Kidney tubule cell (primary cell): ENCODE measurements around the gene MXD3.
A peak's percentile ranks its signal among the peaks of the same experiment; 100 is the strongest.

ENCODE experiments used
- DNase-seq: peaks from one replicate; pipeline ENCODE4 v3.0.0-alpha.2; 2018; ENCODE audit warnings: low spot score

Gene MXD3

DNA sequence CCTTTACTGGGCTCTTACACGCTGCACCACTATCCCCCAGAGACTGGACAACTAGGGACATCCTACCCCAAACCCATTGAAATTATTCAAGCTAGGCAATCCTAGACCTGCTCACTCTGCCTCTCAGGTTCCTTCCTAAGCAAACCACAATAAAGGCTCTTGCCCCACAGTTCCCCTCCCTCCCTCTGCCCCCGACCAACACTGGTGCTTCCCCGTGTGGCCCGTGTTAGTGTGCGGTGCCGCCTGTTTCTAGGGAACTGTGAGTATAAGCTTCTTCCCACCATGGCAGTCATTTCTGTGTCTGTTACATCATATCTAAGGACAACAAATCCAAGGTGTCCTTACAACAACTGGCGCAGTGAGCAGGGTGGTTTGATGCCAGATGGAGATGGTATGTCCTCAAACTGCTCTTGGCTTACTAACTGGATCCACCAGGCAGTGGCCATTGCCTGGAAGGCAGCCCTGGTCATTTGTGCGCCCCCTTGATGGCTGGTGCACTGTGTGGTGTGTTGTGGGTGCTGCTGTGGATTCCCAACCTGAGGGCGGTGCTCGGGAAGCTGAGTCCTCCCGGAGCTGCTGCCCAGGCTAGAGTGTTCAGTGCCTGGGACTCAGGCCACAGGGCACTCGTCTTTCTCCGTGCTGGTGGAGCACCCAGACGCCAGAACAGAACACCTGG lies 8.4 kb upstream of the MXD3 start:
- no peak for DNase-seq

DNA sequence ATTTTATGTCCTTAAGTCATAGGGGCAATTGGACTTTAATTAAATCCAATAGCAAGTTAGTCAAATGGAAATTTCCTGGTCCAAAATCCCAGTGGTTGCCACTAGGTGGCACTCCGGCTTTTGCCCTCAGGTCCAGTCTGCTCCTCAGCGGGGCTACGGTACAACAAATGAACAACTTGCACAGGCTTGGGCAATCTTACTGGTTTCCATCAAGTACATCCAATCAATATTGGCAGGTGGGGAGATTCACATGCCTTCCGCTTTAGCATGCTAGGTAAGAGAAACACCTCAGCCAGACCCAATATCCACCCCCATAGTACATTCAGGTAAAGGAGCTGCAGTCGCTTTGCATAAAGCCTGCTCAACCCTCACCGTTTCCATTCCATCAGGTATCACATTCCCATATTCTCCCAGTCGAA lies 6.3 kb upstream of the MXD3 start:
- DNase-seq = peak; percentile 75

DNA sequence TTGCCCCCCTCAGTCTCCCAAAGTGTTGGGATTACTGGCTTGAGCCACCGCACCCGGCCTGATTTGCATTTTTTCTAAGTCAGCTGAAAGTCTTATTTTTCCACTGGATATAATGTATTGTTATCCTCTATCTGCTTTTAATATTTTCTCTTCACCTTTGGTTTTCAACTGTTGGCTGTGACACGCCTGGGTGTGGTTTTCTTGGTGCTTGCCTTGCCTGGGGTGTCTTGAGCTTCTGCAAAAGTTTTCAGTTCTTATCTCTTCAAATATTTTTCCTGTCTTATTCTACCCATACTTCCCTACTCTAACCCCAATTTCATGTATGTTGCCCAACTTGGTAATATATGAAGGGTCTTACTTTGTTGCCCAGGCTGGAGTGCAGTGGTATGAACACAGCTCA lies 4.3 kb upstream of the MXD3 start:
- DNase-seq = no peak

DNA sequence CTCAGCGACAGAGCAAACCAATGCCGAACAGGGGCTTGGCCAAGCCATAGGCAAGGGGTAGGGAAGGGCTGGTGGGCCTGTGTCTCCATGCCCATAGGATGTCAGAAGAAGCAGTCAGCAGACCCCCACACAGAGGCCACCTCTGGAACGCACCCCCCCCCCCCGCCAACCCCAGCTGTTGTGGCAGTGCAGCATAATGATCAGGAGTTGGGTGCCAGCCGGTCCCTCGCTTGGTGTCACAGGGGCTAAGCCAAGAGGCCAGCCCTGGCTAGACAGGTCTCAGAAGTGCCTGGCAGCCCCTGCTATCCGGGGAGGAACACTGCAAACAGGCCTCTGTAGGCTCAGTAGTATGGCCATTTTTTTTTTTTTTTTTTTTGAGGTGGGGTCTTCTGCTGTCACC lies 3.7 kb upstream of the MXD3 start:
- DNase-seq = no peak

DNA sequence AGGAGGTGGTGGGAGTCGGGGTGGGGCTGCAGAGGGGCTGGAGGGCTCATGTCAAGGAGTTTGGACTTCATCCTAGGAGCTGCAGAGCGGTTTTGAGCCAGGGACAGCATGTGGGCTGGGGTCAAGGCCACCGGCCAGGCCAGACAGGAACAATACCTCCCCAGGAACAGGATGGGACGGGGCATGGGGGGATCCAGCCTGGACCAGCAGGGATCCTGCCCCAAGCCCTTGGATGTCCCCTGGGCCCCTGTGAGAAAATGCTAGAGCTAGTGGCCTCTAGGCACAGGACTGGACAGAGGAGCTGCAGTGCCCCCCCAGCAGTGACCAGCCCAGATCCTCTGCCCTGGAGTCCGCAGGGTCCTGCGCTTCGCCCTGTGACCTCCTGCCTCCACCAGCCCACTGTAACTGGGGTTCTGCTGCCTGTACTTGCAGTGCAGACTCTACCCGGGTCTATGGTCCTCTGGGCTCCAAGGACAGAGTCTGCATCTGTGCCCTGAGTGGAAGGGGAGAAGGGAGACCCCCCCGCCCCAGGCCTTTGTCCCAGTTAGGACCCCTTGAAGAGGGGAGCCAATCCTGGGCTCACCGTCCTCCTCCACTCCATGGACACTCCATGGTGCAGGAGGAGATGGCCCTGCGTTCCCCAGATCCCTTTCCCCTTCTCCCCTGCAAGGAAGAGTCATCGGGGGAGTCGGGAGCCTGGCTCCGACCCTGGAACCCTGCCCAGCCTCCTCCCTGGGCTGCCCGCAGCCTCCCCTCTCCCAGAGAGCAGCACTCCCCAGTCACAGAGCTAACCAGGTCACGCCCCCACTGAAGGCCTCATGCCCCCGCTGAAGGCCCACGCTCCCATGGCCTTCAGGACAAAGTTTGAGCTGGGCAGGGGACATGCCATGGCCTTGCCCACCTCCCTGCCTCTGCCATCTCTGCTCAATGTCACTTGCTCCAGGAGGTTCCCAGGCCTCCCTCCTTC lies 3.0 kb upstream of the MXD3 start:
- DNase-seq = no peak

DNA sequence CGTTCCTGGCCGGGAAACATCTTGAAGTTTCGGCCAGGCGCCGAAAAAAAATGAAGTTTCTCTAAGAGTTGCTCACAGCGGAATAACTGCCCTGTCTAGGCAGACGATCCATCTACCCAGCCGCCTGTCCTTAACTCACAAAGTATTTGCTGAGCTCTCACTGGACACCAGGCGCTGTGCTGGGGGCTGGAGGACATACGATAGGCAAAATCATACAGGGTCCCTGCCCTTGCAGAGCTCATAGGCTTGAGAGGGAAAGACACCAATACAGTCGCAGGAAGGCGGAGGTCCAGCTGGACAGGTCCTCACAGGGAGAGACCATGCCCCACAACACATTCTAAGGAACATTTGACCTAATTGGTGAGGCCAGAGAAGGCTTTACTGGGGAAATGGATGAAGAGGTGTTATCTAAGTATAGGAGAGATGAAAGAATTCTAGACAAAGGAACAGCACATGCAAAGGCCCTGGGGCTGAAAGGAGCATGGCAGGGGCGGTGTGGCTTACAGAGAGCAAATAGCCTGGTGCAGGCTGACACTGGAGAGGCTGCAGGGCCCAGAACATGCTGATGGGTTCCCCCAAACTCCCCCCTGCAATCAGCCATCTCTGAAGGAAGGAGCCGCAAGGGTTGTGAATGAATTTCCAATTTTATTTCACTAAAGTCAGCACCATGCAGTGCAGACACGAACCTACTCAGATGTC lies 2.0 kb upstream of the MXD3 start:
- no peak for DNase-seq

DNA sequence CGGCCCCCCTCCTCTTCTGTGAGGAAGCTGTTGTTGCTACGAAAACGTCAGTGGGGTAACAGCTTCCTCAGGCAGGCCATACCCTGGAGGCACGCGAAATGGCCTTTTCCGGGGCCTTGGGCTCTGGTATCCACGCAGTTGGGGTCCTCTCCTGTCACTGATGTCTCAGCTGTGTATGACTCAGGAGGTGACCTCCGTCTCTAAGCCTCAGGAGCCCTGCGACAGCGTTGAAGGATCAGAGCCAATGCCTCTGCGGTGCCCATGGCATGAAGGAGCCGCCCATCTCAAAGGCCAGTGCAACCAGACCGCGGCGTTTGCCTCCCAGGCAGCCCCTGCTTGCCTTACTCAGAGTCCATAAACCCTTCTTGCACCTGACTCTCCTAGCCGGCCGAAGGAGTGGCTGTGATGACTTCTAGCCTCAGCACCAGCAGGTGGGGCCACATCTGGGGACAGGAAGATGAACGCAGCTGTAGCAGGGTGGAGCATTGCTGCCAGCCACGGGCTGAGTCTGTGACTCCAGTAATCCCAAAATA lies 1.0 kb upstream of the MXD3 start:
- peak; percentile 68 for DNase-seq

DNA sequence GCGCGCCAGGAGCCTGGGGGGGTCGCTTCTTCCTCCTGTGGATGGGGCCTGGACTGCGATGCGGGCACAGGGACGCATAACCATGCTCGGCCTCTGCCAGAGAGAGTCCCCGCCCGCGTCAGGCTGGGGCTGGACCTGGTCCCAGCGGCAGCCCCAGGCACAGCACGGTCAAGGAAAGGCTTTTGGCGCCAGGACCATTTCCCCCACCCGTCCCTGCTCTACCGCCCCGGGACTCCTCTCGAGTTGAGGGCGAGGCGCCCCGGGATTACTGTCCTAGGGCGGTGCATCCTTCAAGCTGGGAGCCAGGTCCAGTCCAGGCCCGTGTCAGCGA lies 341 bp downstream of the MXD3 start:
- DNase-seq = no peak

DNA sequence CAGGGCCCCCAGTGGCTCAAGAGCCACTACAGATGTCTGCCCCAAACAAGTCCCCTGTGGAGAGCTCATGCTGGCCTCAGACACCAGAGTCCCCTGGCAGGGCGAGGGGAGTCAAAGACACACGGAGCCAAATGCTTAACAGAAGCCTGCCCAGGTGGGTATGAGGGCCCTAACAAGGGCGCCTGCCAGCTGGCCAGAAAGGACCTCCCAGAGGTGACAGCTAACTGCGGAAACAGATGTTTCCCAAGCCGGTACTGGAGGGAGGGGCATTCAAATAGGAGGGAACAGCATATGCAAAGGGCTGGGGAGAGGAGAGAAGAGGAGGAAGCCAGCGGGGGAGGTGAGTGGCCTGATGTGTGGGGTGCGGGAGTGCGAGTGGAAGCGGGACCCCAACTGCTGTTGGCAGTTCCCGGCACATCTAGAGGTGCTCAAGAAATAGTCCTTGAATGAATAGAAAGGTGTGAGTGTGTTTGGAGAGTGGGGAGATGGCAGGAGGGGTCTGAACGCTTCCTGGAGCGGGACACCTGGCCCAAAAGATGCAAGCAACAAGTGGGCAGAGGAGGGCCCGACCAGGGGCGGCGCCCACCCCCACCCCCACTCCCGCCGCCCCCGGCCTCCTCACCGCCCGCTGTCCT lies 824 bp downstream of the MXD3 start:
- DNase-seq = peak; percentile 26

DNA sequence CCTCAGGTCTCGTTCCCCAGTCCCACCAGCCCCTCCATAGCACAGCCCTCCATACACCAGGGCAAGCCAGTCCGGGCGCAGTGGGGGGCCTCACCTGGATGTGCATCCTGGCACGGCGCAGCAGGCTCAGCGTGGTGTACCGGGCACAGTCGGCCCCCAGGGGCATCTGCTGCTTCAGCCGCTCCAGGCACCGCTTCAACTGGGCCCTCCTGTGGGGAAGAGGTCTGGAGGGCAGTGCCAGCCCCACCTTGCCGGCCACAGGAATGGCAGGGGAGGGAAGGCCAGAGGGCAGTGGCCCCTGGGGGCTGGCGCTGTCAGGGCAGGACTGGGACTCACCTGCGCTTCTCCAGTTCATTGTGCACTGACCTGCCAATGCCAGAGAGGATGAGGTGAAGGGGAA lies 1.4 kb downstream of the MXD3 start:
- DNase-seq = no peak

DNA sequence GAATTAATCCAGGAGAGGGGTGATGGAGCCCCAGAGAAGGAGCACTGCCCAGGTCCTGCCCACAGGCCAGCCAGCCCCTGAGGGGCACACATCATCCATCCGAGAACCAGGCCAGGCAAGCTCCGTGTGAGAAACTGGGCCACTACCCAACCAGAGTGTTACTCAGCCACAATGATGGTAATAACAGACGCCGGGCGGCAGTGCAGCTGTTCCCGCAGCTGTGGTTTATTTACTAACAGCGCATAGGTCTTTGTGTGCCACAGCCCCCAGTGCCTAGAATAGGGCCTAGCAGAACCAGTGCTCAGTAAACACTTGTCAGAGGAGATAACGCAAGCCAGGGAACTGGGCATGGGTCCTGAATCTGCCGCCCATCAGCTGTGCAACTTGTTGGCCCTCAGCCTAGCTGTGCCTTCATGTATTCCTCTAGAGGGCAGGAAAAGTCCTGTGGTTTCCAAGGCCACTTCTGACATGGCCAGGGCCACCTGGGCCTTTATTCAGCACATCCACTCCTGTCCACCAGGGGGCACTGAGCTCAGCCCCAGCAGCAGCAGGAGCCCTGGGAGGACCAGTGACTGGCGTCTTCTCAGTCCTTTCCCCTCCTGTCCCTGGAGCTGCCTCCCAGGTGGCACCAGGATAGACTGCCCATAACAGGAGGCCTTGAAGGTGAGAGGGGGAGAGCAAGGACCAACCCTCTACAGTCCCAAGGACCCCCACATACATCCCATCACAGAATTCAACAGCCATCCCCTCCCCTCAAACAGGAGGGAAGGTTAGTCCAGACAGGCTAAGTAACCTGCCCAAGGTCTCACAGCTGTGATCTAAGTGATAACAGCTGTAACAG lies 2.1 kb downstream of the MXD3 start:
- peak; percentile 88 for DNase-seq

DNA sequence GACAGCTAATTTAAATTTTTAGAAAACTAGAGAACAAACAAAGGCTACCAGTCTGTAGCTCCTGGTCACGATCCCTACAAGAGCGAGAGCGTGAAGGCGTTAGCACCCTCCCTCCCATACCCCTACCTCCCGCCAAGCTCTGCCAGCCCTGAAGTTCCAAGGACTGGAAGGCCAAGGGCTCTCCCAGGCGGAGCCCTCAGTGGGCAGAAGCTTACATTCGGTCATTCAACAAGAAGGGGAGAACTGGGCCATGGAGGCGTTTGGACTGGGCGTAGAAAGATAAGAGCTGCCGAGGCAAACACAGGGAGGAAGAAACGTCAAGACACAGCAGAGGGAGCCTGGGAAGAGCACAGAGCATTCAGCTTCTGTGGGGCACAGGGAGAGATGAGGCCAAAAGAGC lies 3.0 kb downstream of the MXD3 start:
- DNase-seq = no peak

DNA sequence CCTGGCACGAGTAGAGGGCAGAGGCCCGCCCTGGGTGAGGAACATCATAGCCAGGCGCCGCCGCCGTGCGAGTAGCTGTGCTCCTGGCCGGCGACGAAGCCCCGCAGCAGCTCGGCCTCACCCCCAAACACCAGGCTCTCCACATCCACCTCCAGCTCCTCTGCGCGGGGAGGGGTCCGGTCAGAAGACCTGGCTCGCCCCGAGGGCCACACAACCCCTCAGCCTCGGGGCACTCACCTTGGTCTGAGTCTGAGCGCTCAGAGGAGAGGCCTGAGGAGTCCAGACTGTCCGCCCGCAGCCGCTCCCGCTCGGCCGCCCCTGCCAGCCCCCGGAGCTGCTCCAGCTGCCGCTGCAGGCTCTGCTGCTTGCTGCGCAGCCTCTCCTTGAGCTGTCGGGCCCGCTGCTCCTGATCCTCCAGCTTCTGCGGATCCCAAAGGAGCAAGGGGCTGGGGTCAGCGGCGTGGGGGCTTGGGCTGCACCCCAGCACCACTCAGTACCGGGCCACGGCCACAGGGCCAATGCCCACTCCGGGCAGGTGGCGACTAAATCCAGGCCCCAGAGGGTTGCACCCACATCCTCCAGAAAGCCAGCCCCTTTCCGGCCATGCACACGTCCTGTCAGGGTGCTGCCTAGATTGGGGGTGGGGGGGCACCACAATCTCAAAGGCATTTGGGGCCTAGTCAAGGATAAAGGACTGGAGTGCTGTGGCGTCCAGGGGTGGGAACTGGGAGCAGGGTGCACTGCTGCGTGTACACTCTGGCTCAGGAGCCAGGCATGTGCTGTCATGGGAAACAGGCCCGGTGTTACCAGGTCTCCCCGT lies 3.9 kb downstream of the MXD3 start:
- no peak for DNase-seq

DNA sequence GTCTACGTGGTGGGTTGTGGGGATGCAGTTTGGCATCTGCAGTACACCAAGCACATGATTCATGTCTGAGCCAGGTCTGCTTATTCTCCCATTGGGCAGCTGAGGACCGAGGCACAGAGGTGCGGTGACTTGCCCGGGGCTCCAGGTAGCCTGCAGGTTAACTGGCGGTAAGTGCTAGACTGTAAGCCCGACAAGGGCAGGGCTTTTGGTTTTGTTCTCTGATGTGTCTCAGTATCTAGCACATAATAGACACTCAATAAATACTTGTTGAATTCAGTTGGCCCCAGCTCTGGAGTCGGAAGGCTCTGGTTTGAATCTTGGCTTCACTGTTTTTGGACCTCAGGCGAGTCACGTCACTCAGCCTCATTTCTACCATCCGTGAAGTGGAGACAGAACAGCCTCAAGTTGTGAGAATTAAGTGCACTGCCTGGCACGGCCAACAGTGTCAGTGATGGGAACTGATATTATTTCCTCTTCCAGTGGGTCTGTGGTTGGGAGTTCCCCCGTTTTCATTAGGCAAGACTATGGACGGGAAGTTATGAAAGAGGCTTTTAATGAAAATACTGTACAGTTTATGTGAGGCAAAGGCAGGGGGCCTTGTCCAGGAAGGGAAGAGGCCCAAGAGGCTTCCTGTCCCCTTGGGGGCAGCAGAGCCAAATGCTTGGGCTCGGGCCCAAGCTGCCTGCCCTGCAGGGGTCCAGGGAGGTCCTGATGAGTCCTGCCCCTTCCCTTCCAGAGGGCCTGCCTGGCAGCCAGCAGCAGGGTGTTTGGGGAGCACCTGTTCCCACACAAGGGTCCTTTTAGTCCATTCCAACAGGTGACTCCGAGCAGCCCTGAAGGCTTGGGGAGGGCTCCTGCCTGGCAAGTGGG lies 4.8 kb downstream of the MXD3 start:
- peak; percentile 8 for DNase-seq

DNA sequence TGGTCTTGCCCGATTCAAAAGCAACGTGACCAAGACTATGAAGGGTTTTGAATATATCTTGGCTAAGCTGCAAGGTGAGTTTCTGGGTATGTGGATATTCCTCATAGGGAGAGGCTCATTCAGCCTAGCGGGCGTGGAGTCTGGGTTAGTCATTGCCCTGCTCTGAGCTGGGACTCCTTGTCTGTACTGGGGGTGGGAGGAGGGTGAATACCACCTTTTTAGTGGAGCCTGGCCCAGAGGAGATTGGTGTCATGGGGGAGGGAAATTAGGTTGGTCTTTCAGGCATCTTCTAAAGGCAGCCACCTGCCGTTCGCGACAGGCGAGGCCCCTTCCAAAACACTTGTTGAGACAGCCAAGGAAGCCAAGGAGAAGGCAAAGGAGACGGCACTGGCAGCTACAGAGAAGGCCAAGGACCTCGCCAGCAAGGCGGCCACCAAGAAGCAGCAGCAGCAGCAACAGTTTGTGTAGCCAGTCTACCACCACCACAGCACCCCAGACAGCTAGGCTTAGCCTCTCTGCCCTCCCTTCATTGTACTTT lies 5.5 kb downstream of the MXD3 start:
- DNase-seq = peak; percentile 39

DNA sequence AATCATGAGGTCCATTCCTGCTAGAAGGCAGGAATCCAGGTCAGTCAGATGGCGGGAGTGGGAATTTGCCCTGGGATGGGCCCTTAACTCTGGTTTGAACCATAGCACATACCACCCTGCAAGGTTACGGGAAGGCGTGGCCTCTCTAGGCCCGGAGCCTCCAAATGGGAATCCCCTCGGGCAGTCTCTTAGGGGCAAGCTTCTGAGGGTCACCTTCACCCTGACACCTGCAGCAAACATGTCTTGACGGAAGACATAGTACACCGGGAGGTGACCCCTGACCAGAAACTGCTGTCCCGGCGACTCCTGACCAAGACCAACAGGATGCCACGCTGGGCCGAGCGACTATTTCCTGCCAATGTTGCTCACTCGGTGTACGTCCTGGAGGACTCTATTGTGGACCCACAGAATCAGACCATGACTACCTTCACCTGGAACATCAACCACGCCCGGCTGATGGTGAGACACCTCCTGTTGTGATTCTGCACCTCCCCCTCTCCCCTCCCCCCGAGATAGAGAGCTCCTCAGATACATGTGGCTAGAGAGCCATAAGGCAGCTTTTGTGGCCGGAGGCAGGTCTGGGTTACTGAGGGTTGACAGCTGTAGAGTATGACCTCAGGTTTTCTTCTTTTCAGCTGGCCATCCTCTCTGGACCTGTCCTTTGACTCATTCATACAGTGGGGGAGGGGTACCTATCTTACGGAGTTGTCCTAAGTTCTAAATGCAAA lies 7.1 kb downstream of the MXD3 start:
- DNase-seq = peak; percentile 61

DNA sequence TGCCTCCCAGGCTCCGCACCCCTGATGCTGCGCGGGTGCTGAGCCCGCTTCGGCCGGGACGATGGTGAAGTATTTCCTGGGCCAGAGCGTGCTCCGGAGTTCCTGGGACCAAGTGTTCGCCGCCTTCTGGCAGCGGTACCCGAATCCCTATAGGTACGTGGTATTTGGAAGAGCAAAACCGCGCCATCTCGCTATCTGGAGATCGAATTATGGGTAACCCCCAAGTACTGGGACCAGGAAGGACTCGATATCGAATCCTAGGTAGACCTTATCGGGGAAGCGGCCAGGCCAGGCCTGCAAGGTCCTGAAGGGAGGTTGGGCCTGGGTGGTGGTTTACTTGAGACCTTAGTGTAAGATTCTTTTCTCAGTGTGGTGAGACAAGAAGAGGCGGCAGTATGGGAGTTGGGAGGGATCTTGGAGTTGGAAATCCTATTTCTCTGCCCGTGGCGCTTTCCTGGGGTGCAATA lies 7.7 kb downstream of the MXD3 start:
- DNase-seq = peak; percentile 17
